ENCODE measurements around the gene POLG2.

GRCh38 chr17:64470625-64471024, 26.2 kb downstream of the POLG2 start:
- TF ChIP-seq CTCF (IDR thresholded peaks at IDR 0.05; ENCODE audit: extremely low read depth in 1 of 2, insufficient read depth in 1 of 2, low read depth in 1 of 2, low read length in 2 of 2) = no peak
- TF ChIP-seq MAX (IDR thresholded peaks at IDR 0.05; ENCODE audit: insufficient read depth, insufficient read length) = no peak
- TF ChIP-seq EZH2 (IDR thresholded peaks at IDR 0.05; ENCODE audit: borderline replicate concordance, low read depth, low read length, severe bottlenecking) = no peak
- TF ChIP-seq POLR2AphosphoS5 (IDR thresholded peaks at IDR 0.05; ENCODE audit: insufficient read depth, low read depth, low read length) = no peak
- no peak for TF ChIP-seq FOS (IDR thresholded peaks at IDR 0.05; ENCODE audit: borderline replicate concordance, insufficient read depth, low read length)
- no peak for TF ChIP-seq POLR2A (IDR thresholded peaks at IDR 0.05; ENCODE audit: low read depth, low read length)
- TF ChIP-seq JUN (IDR thresholded peaks at IDR 0.05; ENCODE audit: borderline replicate concordance, insufficient read depth, insufficient read length, low read depth) = no peak

Data from endothelial cell of umbilical vein (primary cell).